MCF 10A (cell line): ENCODE data around the gene USH2A. TPM values are rescaled to one million over a fixed set of nuclear protein-coding genes. Genes with fewer than 3 reads are reported as not detected.

ENCODE experiments used
- BruUV-seq: library from RNA; stranded (reverse); fragments of 400-500 nt; replicated peaks from 2 replicates; lab custom pipeline; 2021; lab: Mats Ljungman, UMichigan
- CTCF ChIA-PET: fragments of 300-600 bp; sonication (Branson Sonifier 250); formaldehyde crosslinking; extraction: SDS; loops from one replicate; lab custom pipeline; 2021; ENCODE audit warnings: antibody characterized with exemption, inconsistent platforms; lab: Yijun Ruan, JAX
- POLR2A ChIA-PET: fragments of 300-600, 350-650 bp; sonication (Branson Sonifier 250); formaldehyde crosslinking; extraction: SDS; loops from one replicate; lab custom pipeline; 2020; ENCODE audit warnings: antibody characterized with exemption, inconsistent platforms; lab: Yijun Ruan, JAX
- DNase-seq: peaks from one replicate; pipeline ENCODE4 v3.0.0-alpha.2; 2018; ENCODE audit not compliant: unreplicated experiment
- H3K27ac Mint-ChIP-seq: one replicate; pipeline ENCODE4 v1.8.0; 2022; ENCODE audit warnings: mild to moderate bottlenecking, low read depth, mixed read lengths; ENCODE audit not compliant: unreplicated experiment
- H3K27me3 Mint-ChIP-seq: one replicate; pipeline ENCODE4 v1.8.0; 2022; ENCODE audit warnings: mixed read lengths; ENCODE audit not compliant: insufficient read depth, unreplicated experiment
- H3K36me3 Mint-ChIP-seq: one replicate; pipeline ENCODE4 v1.8.0; 2022; ENCODE audit warnings: mild to moderate bottlenecking, moderate library complexity, mixed read lengths; ENCODE audit not compliant: insufficient read depth, unreplicated experiment
- H3K4me1 Mint-ChIP-seq: one replicate; pipeline ENCODE4 v1.8.0; 2022; ENCODE audit warnings: mixed read lengths; ENCODE audit not compliant: insufficient read depth, unreplicated experiment
- H3K4me3 Mint-ChIP-seq: one replicate; pipeline ENCODE4 v1.8.0; 2022; ENCODE audit warnings: mild to moderate bottlenecking, moderate library complexity, mixed read lengths; ENCODE audit not compliant: unreplicated experiment
- H3K9me3 Mint-ChIP-seq: one replicate; pipeline ENCODE4 v1.8.0; 2022; ENCODE audit warnings: mixed read lengths; ENCODE audit not compliant: unreplicated experiment
- CTCF ChIP-seq: fragments of 200-600 bp; IDR thresholded peaks from one replicate; pipeline ENCODE4 v1.8.0; 2022; ENCODE audit warnings: antibody characterized with exemption, mild to moderate bottlenecking; ENCODE audit not compliant: unreplicated experiment
- intact Hi-C: fragments of 100-400 bp; cut with micrococcal nuclease; formaldehyde crosslinking; loops from 2 replicates; pipeline ENCODE4 v1.14.1; 2022
- total RNA-seq: library from RNA; stranded (reverse); gene quantifications from 2 replicates; pipeline ENCODE4 v1.2.3, GENCODE V29; 2022

Gene USH2A
- total RNA-seq, 1 experiment from 2014 or later, result not detected

- peak; percentile 40 for DNase-seq
- ChIA-PET POLR2A (interaction anchor here (0.6 kb wide), 1 partner anchor 8 kb away, joined by 3 read pairs; no protein-coding TSS in a partner anchor), CTCF (interaction anchor here (0.5 to 4.0 kb wide), 6 partner anchors 10 to 1438 kb away, joined by 3 to 22 read pairs (median 4); no protein-coding TSS in a partner anchor)
- Mint-ChIP-seq H3K36me3 (no peaks in the 10 kb centered on the region), H3K4me1 (no peaks in the 10 kb centered on the region), H3K4me3 (no peak overlapping the region), H3K27ac (no peak overlapping the region), H3K9me3 (no peaks in the 10 kb centered on the region), H3K27me3 (peaks cover 90% of the 10 kb centered on the region)
- intact Hi-C loops, result no loop called here
- no TSS peak for BruUV-seq
- TF ChIP-seq CTCF, result peak; percentile 45
Measured at GRCh38 chr1:216193839-216194443, 229.3 kb downstream of the USH2A start.

GRCh38 chr1:216190438-216190837 is 232.8 kb downstream of the USH2A start:
- Mint-ChIP-seq H3K27ac (no peak overlapping the region), H3K4me3 (no peak overlapping the region), H3K27me3 (peaks cover 90% of the 10 kb centered on the region), H3K4me1 (no peaks in the 10 kb centered on the region), H3K9me3 (no peaks in the 10 kb centered on the region), H3K36me3 (no peaks in the 10 kb centered on the region)
- no peak for DNase-seq
- TF ChIP-seq CTCF, result no peak
- no TSS peak for BruUV-seq
- CTCF ChIA-PET, result interaction anchor here (3.0 kb wide), 1 partner anchor 31 kb away, joined by 13 read pairs; no protein-coding TSS in a partner anchor
- intact Hi-C loops, result no loop called here
- POLR2A ChIA-PET, result no interaction called here

GRCh38 chr1:216186816-216187215 is 236.4 kb downstream of the USH2A start:
- ChIA-PET CTCF (no interaction called here), POLR2A (no interaction called here)
- H3K27ac Mint-ChIP-seq, result no peak overlapping the region
- no peak overlapping the region for H3K4me3 Mint-ChIP-seq
- no peaks in the 10 kb centered on the region for H3K4me1 Mint-ChIP-seq
- DNase-seq, result peak; percentile 46
- no peaks in the 10 kb centered on the region for H3K9me3 Mint-ChIP-seq
- no peak for TF ChIP-seq CTCF
- BruUV-seq, result no TSS peak
- H3K36me3 Mint-ChIP-seq, result no peaks in the 10 kb centered on the region
- peaks cover 88% of the 10 kb centered on the region for H3K27me3 Mint-ChIP-seq
- intact Hi-C loops, result no loop called here

GRCh38 chr1:216186141-216186540 is 237.1 kb downstream of the USH2A start:
- no TSS peak for BruUV-seq
- Mint-ChIP-seq H3K27me3 (peaks cover 95% of the 10 kb centered on the region), H3K4me1 (no peaks in the 10 kb centered on the region), H3K9me3 (no peaks in the 10 kb centered on the region), H3K27ac (no peak overlapping the region), H3K4me3 (no peak overlapping the region), H3K36me3 (no peaks in the 10 kb centered on the region)
- intact Hi-C loops, result no loop called here
- no peak for TF ChIP-seq CTCF
- POLR2A ChIA-PET, result no interaction called here
- CTCF ChIA-PET, result no interaction called here
- no peak for DNase-seq
